Neuron (in vitro differentiated cells): ENCODE results near the gene H2AZ1.

Source experiments
- H2AFZ ChIP-seq: one replicate; pipeline ENCODE4 v1.6.1; 2013; ENCODE audit warnings: low read depth, mild to moderate bottlenecking, inconsistent platforms, low read length, moderate library complexity
- H3K27me3 ChIP-seq: one replicate; pipeline ENCODE4 v1.6.1; 2013; ENCODE audit warnings: low read length; ENCODE audit not compliant: insufficient read depth
- H3K36me3 ChIP-seq: one replicate; pipeline ENCODE4 v1.6.1; 2013; ENCODE audit warnings: low read length; ENCODE audit not compliant: insufficient read depth
- H3K4me1 ChIP-seq: one replicate; pipeline ENCODE4 v1.6.1; 2013; ENCODE audit warnings: low read length; ENCODE audit not compliant: insufficient read depth
- H3K4me3 ChIP-seq: 2 replicates; pipeline ENCODE4 v1.5.1; 2013; ENCODE audit warnings: mild to moderate bottlenecking, low read length, moderate library complexity
- H3K9me3 ChIP-seq: one replicate; pipeline ENCODE4 v1.6.1; 2013; ENCODE audit warnings: low read length

H2AZ1 gene

GRCh38 chr4:99927566-99927965 lies 22.5 kb downstream of the H2AZ1 start:
- Histone ChIP-seq H3K27me3 (no peaks in the 10 kb centered on the region), H3K9me3 (no peaks in the 10 kb centered on the region), H3K4me1 (no peaks in the 10 kb centered on the region), H3K4me3 (no peak overlapping the region), H2AFZ (no peak overlapping the region), H3K36me3 (peaks cover 22% of the 10 kb centered on the region)

GRCh38 chr4:99921174-99921573 lies 28.9 kb downstream of the H2AZ1 start:
- Histone ChIP-seq H3K9me3 (peaks cover 7% of the 10 kb centered on the region), H2AFZ (no peak overlapping the region), H3K4me3 (no peak overlapping the region), H3K27me3 (no peaks in the 10 kb centered on the region), H3K36me3 (peaks cover 32% of the 10 kb centered on the region), H3K4me1 (no peaks in the 10 kb centered on the region)

- no peak overlapping the region for H3K4me3 ChIP-seq
- H3K27me3 ChIP-seq, result no peaks in the 10 kb centered on the region
- H3K9me3 ChIP-seq, result peaks cover 7% of the 10 kb centered on the region
- no peaks in the 10 kb centered on the region for H3K4me1 ChIP-seq
- H3K36me3 ChIP-seq, result peaks cover 29% of the 10 kb centered on the region
- no peak overlapping the region for H2AFZ ChIP-seq
These were observed 31.4 kb downstream of the H2AZ1 start for GRCh38 chr4:99918656-99919055.

GRCh38 chr4:99917575-99917974 lies 32.5 kb downstream of the H2AZ1 start:
- H3K4me1 ChIP-seq, result no peaks in the 10 kb centered on the region
- no peak overlapping the region for H2AFZ ChIP-seq
- no peaks in the 10 kb centered on the region for H3K27me3 ChIP-seq
- H3K36me3 ChIP-seq, result peaks cover 23% of the 10 kb centered on the region
- H3K4me3 ChIP-seq, result no peak overlapping the region
- H3K9me3 ChIP-seq, result peaks cover 7% of the 10 kb centered on the region

- Histone ChIP-seq H3K36me3 (peaks cover 17% of the 10 kb centered on the region), H3K4me1 (no peaks in the 10 kb centered on the region), H3K27me3 (no peaks in the 10 kb centered on the region), H3K9me3 (peaks cover 7% of the 10 kb centered on the region), H2AFZ (no peak overlapping the region), H3K4me3 (no peak overlapping the region)
These were observed 34.6 kb downstream of the H2AZ1 start for GRCh38 chr4:99915449-99915848.
